HG02981 (cell line): ENCODE data around the gene OR5W2.
A peak's percentile ranks its signal among the peaks of the same experiment; 100 is the strongest.
"Not testable (repeated sequence)": the region's sequence is repeated elsewhere in the genome, so short reads cannot be mapped to it uniquely, and the experiment has no call there.

Source experiments
- ATAC-seq: cut with Tn5 transposase; IDR thresholded peaks from one replicate; pipeline ENCODE4 v1.9.1; 2021; ENCODE audit warnings: mild to moderate bottlenecking, moderate library complexity; ENCODE audit not compliant: unreplicated experiment

The OR5W2 gene

GRCh38 chr11:55914482-55914881 lies at the start of gene OR5W2:
Gene OR5W2, minus strand, starts transcription at chr11:55914582. Its CDS starts 0 bp downstream, at chr11:55914582.
- ATAC-seq = no peak

- no peak for ATAC-seq
Observed at GRCh38 chr11:55956521-55956920, 42.1 kb upstream of the OR5W2 start.

GRCh38 chr11:55949330-55949729 lies 34.9 kb upstream of the OR5W2 start:
- no peak for ATAC-seq

- ATAC-seq = peak; percentile 80
Observed at GRCh38 chr11:55942785-55943392, 28.5 kb upstream of the OR5W2 start.

GRCh38 chr11:55936300-55936699 lies 21.9 kb upstream of the OR5W2 start, which contains the start of gene OR5I1:
Gene OR5I1, minus strand, starts transcription at chr11:55936400. Its CDS starts 0 bp downstream, at chr11:55936400.
- no peak for ATAC-seq

GRCh38 chr11:55920537-55920936 lies 6.2 kb upstream of the OR5W2 start:
- no peak for ATAC-seq

GRCh38 chr11:55902308-55902707 lies 12.1 kb downstream of the OR5W2 start:
- ATAC-seq = no peak

- no peak for ATAC-seq
Observed at GRCh38 chr11:55895216-55895615, 19.2 kb downstream of the OR5W2 start.

GRCh38 chr11:55885481-55885880 lies 28.9 kb downstream of the OR5W2 start:
- ATAC-seq = not testable (repeated sequence)

- not testable (repeated sequence) for ATAC-seq
Observed at GRCh38 chr11:55884995-55885394, 29.4 kb downstream of the OR5W2 start.

- ATAC-seq = not testable (repeated sequence)
Observed at GRCh38 chr11:55882997-55883396, 31.4 kb downstream of the OR5W2 start, which contains the start of gene TRIM51. Gene TRIM51, plus strand, starts transcription at chr11:55883297. Its CDS starts 2,132 bp downstream, at chr11:55885429.

- ATAC-seq = not testable (repeated sequence)
Observed at GRCh38 chr11:55873146-55873545, 41.2 kb downstream of the OR5W2 start.

GRCh38 chr11:55872731-55873130 lies 41.7 kb downstream of the OR5W2 start:
- ATAC-seq = not testable (repeated sequence)

- ATAC-seq = not testable (repeated sequence)
Observed at GRCh38 chr11:55867354-55867753, 47.0 kb downstream of the OR5W2 start.
